Heart left ventricle (tissue), 16 donors: ENCODE results near the gene SLC9A9. TPM values are rescaled to one million over a fixed set of nuclear protein-coding genes. Genes with fewer than 3 reads are reported as not detected.

Experiments
- ATAC-seq, 4 donors: fragments of 200-7000 bp; cut with Tn5 transposase; one replicate each; pipeline ENCODE4 v1.9.1; 2020 to 2022; ENCODE audit warnings: moderate library complexity in 4 of 4, mild to moderate bottlenecking in 3 of 4, moderate number of reproducible peaks in 1 of 4
- DNase-seq, 5 donors: peaks; one replicate each; pipeline ENCODE4 v3.0.0-alpha.2; 2020
- H3K27ac ChIP-seq, 12 donors: fragments of 200-600 bp; sonication (generic) in 4 of 12; one replicate each; pipeline versions ENCODE4 v1.5.0 to v1.8.0; 2016 to 2022; ENCODE audit warnings: mild to moderate bottlenecking in 2 of 12
- H3K27me3 ChIP-seq, 9 donors: fragments of 200-600 bp; sonication (generic) in 2 of 9; one replicate each; pipeline versions ENCODE4 v1.5.1 to v1.8.0; 2016 to 2022; ENCODE audit warnings: mild to moderate bottlenecking in 3 of 9
- H3K36me3 ChIP-seq, 9 donors: fragments of 200-600 bp; sonication (generic) in 2 of 9; one replicate each; pipeline versions ENCODE4 v1.5.0 to v1.8.0; 2018 to 2022; ENCODE audit warnings: mild to moderate bottlenecking in 2 of 9
- H3K4me1 ChIP-seq, 12 donors: fragments of 200-600 bp; sonication (generic) in 4 of 12; one replicate each; pipeline versions ENCODE4 v1.5.0 to v1.8.0; 2016 to 2022; ENCODE audit warnings: mild to moderate bottlenecking in 3 of 12
- H3K4me3 ChIP-seq, 12 donors: fragments of 200-600 bp; sonication (generic) in 4 of 12; one replicate each; pipeline versions ENCODE4 v1.5.0 to v1.8.0; 2017 to 2022; ENCODE audit warnings: mild to moderate bottlenecking in 9 of 12, moderate library complexity in 4 of 12
- H3K9me3 ChIP-seq, 12 donors: fragments of 200-600 bp; sonication (generic) in 4 of 12; one replicate each; pipeline versions ENCODE4 v1.5.0 to v1.8.0; 2016 to 2022; ENCODE audit warnings: mild to moderate bottlenecking in 1 of 12
- POLR2A ChIP-seq, 2 donors: fragments of 450-650 bp; IDR thresholded peaks; one replicate each; pipeline ENCODE4 v1.6.1; 2017; ENCODE audit warnings: antibody characterized with exemption in 2 of 2, mild to moderate bottlenecking in 2 of 2, moderate library complexity in 2 of 2
- WGBS, 4 donors: extraction: QIAGEN DNeasy Blood & Tissue Kit in 2 of 4; methylation state at CpG; one replicate each; pipeline versions ENCODE4 v1.1.5 to v1.1.7; 2013 to 2018; 5-methylcytosine and 5-hydroxymethylcytosine counted together
- intact Hi-C, 10 donors: fragments of 100-400 bp; cut with DNase I; formaldehyde crosslinking; loops; one replicate each; pipeline versions ENCODE4 v1.11.1 to v1.14.2; 2022
- polyA plus RNA-seq, 2 donors: library from polyadenylated mRNA; stranded (reverse); fragments of 200-250 nt; gene quantifications; one replicate each; pipeline ENCODE4 v1.2.3, GENCODE V29; 2013
- total RNA-seq, 9 donors: library from RNA; depleted of rRNA in 2 of 9; stranded (reverse); fragments of >200 nt in 2 of 9; fragmentation: NEBNext Ultra II Directional in 3 of 9; extraction: Animal tissue kit (Norgen Biotek cat#: 25700) in 3 of 9; gene quantifications; one replicate each; pipeline versions ENCODE4 v1.1.0 to v1.2.4, GENCODE V29; 2016 to 2023
- TF ChIP-seq, protein P1 (sequence below), 12 donors: fragments of 200-600 bp; sonication (generic) in 4 of 12; IDR thresholded peaks; one replicate each; pipeline versions ENCODE4 v1.5.0 to v1.8.0; 2018 to 2022; ENCODE audit warnings: antibody characterized with exemption in 12 of 12, mild to moderate bottlenecking in 5 of 12
- donor health status: ischemic (EF 13 %, LVEDD 7.1; RV severe dilation, severe dysfunction).
- donor health status: healthy with polysubstance abuse.
- donor health status: DM: no; HTN: yes; CAD: no.
- donor health status: DM: no; HTN: no; CAD: no.
- donor health status: ischemic (EF 25% LVEDD 6.9; RV normal size, moderate dysfunction).
- donor health status: ischemic (EF 25% LVEDD 5.7; RV mildly dilated, moderate dysfunction).
- donor health status: healthy.
- donor health status: DM: yes; HTN: yes; CAD: no.
- donor health status: ischemic (EF 35%, LVEDD 5.7; RV mildly dilated, moderate dysfunction).
- donor health status: nonischemic (EF 11% LVEDD 7.7; RV severe dilation, severe dysfunction).
- donor health status: DM: yes; HTN: yes; CAD: no.
- donor health status: PGD.
- donor health status: ischemic (EF 29% LVEDD 5.4; RV normal size, mild dysfunction).
- donor health status: nonischemic (EF 23%, LVEDD 6.1; RV moderate dilation, normal function).

The SLC9A9 gene
- total and polyA plus RNA-seq, 11 donors = 0.76 to 17.5 (median 3.3) TPM

DNA sequence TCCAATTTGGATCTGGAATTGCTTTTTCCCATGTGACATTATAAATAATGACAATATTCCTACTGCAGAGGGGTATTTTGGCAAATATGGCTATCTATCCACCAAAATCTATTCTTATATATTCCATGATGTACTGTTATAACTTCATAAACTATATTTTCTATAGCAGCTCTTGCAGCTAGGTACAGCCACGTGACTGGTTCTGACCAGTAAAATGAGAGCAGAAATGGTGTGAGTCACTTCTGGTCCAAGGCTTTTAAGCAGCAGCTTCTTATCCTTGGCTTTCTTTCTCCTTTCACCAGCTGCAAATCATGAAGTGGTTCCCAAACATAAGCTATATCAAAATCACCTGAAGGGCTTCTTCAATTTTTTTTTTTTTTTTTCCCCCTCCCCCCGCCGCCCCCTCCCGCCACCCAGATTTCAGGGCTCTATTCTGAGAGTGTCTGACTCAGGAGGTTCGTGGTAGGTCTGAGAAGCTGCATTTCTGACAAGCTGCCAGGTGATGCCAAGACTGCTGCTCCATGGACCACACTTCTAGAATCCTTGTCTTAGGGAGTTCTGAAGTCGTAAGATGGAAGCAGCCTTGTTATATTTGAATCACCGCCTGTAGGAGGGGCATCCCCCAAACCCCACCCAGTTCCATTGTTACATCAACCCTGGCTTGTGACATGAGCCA lies 371.2 kb downstream of the SLC9A9 start:
- intact Hi-C loops = no loop called here

GRCh38 chr3:143475981-143476380 lies 372.3 kb downstream of the SLC9A9 start:
- 65 to 75% (median 73%) methylated on average over 3 of the region's 3 CpGs for WGBS, 4 donors
- Histone ChIP-seq H3K4me3 (no peak overlapping the region), H3K27me3 (no peaks in the 10 kb centered on the region), H3K4me1 (no peaks in the 10 kb centered on the region), H3K9me3 (no peaks in the 10 kb centered on the region), H3K36me3 (no peaks in the 10 kb centered on the region), H3K27ac (no peak overlapping the region)
- intact Hi-C loops = no loop called here
- TF ChIP-seq, protein P1, sequence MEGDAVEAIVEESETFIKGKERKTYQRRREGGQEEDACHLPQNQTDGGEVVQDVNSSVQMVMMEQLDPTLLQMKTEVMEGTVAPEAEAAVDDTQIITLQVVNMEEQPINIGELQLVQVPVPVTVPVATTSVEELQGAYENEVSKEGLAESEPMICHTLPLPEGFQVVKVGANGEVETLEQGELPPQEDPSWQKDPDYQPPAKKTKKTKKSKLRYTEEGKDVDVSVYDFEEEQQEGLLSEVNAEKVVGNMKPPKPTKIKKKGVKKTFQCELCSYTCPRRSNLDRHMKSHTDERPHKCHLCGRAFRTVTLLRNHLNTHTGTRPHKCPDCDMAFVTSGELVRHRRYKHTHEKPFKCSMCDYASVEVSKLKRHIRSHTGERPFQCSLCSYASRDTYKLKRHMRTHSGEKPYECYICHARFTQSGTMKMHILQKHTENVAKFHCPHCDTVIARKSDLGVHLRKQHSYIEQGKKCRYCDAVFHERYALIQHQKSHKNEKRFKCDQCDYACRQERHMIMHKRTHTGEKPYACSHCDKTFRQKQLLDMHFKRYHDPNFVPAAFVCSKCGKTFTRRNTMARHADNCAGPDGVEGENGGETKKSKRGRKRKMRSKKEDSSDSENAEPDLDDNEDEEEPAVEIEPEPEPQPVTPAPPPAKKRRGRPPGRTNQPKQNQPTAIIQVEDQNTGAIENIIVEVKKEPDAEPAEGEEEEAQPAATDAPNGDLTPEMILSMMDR (IDR thresholded peaks at IDR 0.05) = no peak
- no peak for TF ChIP-seq POLR2A (IDR thresholded peaks at IDR 0.05)
- ATAC-seq (no peak), DNase-seq (no peak)

More for the DNA sequence above, 371.2 kb downstream of the SLC9A9 start:
- H3K36me3 ChIP-seq = no peaks in the 10 kb centered on the region
- 86 to 91% (median 87%) methylated on average over 7 of the region's 7 CpGs for WGBS, 4 donors
- H3K27ac ChIP-seq = no peak overlapping the region
- H3K27me3 ChIP-seq = no peaks in the 10 kb centered on the region
- no peaks in the 10 kb centered on the region for H3K4me1 ChIP-seq
- H3K9me3 ChIP-seq = no peaks in the 10 kb centered on the region
- H3K4me3 ChIP-seq = no peak overlapping the region
- no peak for ATAC-seq
- TF ChIP-seq, protein P1 (IDR thresholded peaks at IDR 0.05) = no peak
- TF ChIP-seq POLR2A (IDR thresholded peaks at IDR 0.05) = no peak
- DNase-seq = no peak

DNA sequence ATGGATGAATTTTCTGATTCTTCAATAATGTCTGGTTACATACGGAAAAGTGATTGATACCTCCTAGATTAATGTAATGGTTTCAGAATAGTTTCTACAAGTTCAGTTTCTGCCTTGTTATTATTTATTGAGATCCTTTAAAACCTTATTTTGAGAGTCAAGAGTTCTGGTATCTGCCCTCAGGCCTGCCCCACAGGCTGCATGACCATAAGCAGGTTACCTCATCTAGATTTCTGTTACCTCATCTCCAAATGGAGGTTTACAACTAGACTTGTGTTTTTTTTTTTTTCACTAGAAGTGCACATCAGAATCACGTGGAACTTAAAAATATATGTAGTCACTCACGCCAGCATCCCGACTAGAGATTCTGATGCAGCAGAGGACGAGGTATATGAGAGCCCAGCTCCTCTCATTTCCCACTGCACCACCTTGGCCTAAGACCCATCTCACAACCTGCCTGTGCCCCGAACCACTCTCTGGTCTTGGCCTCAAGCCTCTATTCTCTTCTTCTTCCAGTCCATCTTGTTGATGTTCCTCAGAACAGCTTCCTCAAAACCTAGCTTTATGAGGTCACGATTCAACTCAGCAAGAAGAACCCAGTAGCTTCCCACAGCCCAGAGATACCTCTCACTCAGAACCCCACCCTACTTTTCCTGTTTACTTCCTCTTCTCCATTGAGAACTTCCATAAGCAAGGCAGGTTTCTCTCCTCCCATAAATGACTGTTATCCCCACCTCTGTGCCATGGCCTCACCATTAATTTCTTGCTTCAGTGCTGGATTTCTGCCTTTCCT lies 375.3 kb downstream of the SLC9A9 start:
- WGBS, 4 donors = 89 to 93% (median 92%) methylated on average over 7 of the region's 7 CpGs
- H3K9me3 ChIP-seq = no peaks in the 10 kb centered on the region
- no peaks in the 10 kb centered on the region for H3K36me3 ChIP-seq
- ATAC-seq (no peak), DNase-seq (no peak)
- intact Hi-C loops = no loop called here
- TF ChIP-seq, protein P1 (IDR thresholded peaks at IDR 0.05) = no peak
- no peak for TF ChIP-seq POLR2A (IDR thresholded peaks at IDR 0.05)
- no peak overlapping the region for H3K4me3 ChIP-seq
- no peak overlapping the region for H3K27ac ChIP-seq
- H3K4me1 ChIP-seq = no peaks in the 10 kb centered on the region
- no peaks in the 10 kb centered on the region for H3K27me3 ChIP-seq

DNA sequence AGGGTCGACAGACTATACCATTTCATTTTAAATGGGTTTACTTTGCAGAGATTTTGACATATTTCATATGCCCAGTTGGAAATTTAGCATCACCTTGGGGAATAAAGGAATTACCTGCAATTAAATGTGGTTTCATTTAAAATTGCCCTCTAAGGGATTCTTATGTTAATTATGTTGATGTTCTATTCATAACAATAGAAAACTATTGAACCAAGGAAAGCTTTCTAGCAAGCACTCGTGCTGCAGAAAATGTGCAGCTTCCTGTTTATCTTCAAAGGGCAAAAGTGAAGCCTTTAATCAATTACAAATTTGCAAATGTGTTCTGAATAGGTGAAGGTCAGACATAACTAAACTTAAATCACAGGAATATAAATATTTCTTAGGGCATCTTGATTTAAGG lies 376.6 kb downstream of the SLC9A9 start:
- Histone ChIP-seq H3K27me3 (no peaks in the 10 kb centered on the region), H3K9me3 (no peaks in the 10 kb centered on the region), H3K4me1 (no peaks in the 10 kb centered on the region), H3K27ac (no peak overlapping the region), H3K36me3 (peaks cover 0 to 2% (median 0%) of the 10 kb centered on the region in 9 donors), H3K4me3 (no peak overlapping the region)
- no peak for ATAC-seq
- intact Hi-C loops = no loop called here
- TF ChIP-seq POLR2A (IDR thresholded peaks at IDR 0.05) = no peak
- TF ChIP-seq, protein P1 (IDR thresholded peaks at IDR 0.05) = no peak
- 42 to 67% (median 55%) methylated on average over 2 of the region's 2 CpGs for WGBS, 4 donors
- DNase-seq = no peak
